H9 (cell line): ENCODE measurements around the gene ZNF467. TPM values are rescaled to one million over a fixed set of nuclear protein-coding genes. Genes with fewer than 3 reads are reported as not detected.

Source experiments
- DNase-seq: peaks from one replicate; pipeline ENCODE4 v3.0.0-alpha.2; 2017
- H2AFZ ChIP-seq: one replicate; pipeline ENCODE4 v1.6.1; 2013; ENCODE audit warnings: mild to moderate bottlenecking, low read length, control low read depth, moderate library complexity
- H2AK5ac ChIP-seq: 2 replicates; pipeline ENCODE4 v1.6.1; 2013; ENCODE audit warnings: low read length, control low read depth, mixed read lengths; ENCODE audit not compliant: insufficient read length
- H2BK120ac ChIP-seq: one replicate; pipeline ENCODE4 v1.6.1; 2013; ENCODE audit warnings: low read depth, mild to moderate bottlenecking, low read length, control low read depth, inconsistent platforms; ENCODE audit not compliant: poor library complexity, severe bottlenecking
- H2BK12ac ChIP-seq: 2 replicates; pipeline ENCODE4 v1.6.1; 2013; ENCODE audit warnings: low read length, control low read depth, mixed read lengths, low read depth; ENCODE audit not compliant: insufficient read length
- H2BK15ac ChIP-seq: 2 replicates; pipeline ENCODE4 v1.6.1; 2013; ENCODE audit warnings: low read depth, low read length, control low read depth
- H2BK20ac ChIP-seq: one replicate; pipeline ENCODE4 v1.6.1; 2013; ENCODE audit warnings: low read depth, mild to moderate bottlenecking, low read length, control low read depth, inconsistent platforms; ENCODE audit not compliant: poor library complexity, severe bottlenecking
- H2BK5ac ChIP-seq: 2 replicates; pipeline ENCODE4 v1.6.1; 2013; ENCODE audit warnings: low read length, control low read depth, mixed read lengths; ENCODE audit not compliant: insufficient read length
- H3K14ac ChIP-seq: 2 replicates; pipeline ENCODE4 v1.6.1; 2013; ENCODE audit warnings: low read length, control low read depth; ENCODE audit not compliant: insufficient read depth
- H3K18ac ChIP-seq: 2 replicates; pipeline ENCODE4 v1.6.1; 2013; ENCODE audit warnings: low read depth, mild to moderate bottlenecking, mixed read lengths, low read length, control low read depth; ENCODE audit not compliant: insufficient read length
- H3K23ac ChIP-seq: 2 replicates; pipeline ENCODE4 v1.6.1; 2013; ENCODE audit warnings: low read length, control low read depth, mixed read lengths, low read depth; ENCODE audit not compliant: insufficient read length
- H3K23me2 ChIP-seq: 2 replicates; pipeline ENCODE4 v1.6.1; 2013; ENCODE audit warnings: low read depth, mild to moderate bottlenecking, mixed read lengths, low read length, control low read depth; ENCODE audit not compliant: insufficient read length, poor library complexity, severe bottlenecking
- H3K27ac ChIP-seq: 2 replicates; pipeline ENCODE4 v1.5.1; 2013; ENCODE audit warnings: low read length, control low read depth, mixed read lengths, low read depth; ENCODE audit not compliant: insufficient read length
- H3K27me3 ChIP-seq: 2 replicates; pipeline ENCODE4 v1.6.1; 2013; ENCODE audit warnings: low read length, control low read depth, inconsistent platforms; ENCODE audit not compliant: insufficient read depth
- H3K4ac ChIP-seq: 2 replicates; pipeline ENCODE4 v1.6.1; 2013; ENCODE audit warnings: low read depth, mild to moderate bottlenecking, control low read depth, inconsistent platforms, low read length, moderate library complexity
- H3K4me1 ChIP-seq: 2 replicates; pipeline ENCODE4 v1.6.1; 2013; ENCODE audit warnings: low read length, control low read depth, inconsistent platforms; ENCODE audit not compliant: insufficient read depth
- H3K4me2 ChIP-seq: 2 replicates; pipeline ENCODE4 v1.6.1; 2013; ENCODE audit warnings: low read length, control low read depth, mixed read lengths; ENCODE audit not compliant: insufficient read length, insufficient read depth
- H3K56ac ChIP-seq: 2 replicates; pipeline ENCODE4 v1.6.1; 2013; ENCODE audit warnings: low read depth, mild to moderate bottlenecking, mixed read lengths, low read length, control low read depth; ENCODE audit not compliant: insufficient read length
- H3K79me1 ChIP-seq: 2 replicates; pipeline ENCODE4 v1.6.1; 2013; ENCODE audit warnings: low read depth, mild to moderate bottlenecking, moderate library complexity, low read length, control low read depth, inconsistent platforms; ENCODE audit not compliant: insufficient read depth, poor library complexity, severe bottlenecking
- H3K79me2 ChIP-seq: 2 replicates; pipeline ENCODE4 v1.6.1; 2013; ENCODE audit warnings: low read length, control low read depth, inconsistent platforms; ENCODE audit not compliant: insufficient read depth
- H3K9ac ChIP-seq: 2 replicates; pipeline ENCODE4 v1.6.1; 2013; ENCODE audit warnings: low read length, control low read depth, mixed read lengths; ENCODE audit not compliant: insufficient read length; ENCODE audit errors: extremely low read depth
- H3K9me3 ChIP-seq: one replicate; pipeline ENCODE4 v1.6.1; 2013; ENCODE audit warnings: low read depth, low read length, inconsistent platforms; ENCODE audit not compliant: control insufficient read depth
- H3T11ph ChIP-seq: one replicate; pipeline ENCODE4 v1.6.1; 2013; ENCODE audit warnings: mild to moderate bottlenecking, low read length, control low read depth, inconsistent platforms
- H4K20me1 ChIP-seq: one replicate; pipeline ENCODE4 v1.6.1; 2013; ENCODE audit not compliant: control insufficient read depth, insufficient read length, insufficient read depth
- H4K5ac ChIP-seq: 2 replicates; pipeline ENCODE4 v1.6.1; 2013; ENCODE audit warnings: low read depth, mild to moderate bottlenecking, mixed read lengths, low read length, control low read depth; ENCODE audit not compliant: insufficient read length
- H4K8ac ChIP-seq: replicated peaks from 2 replicates; pipeline ENCODE4 v1.6.1; 2013; ENCODE audit warnings: low read length, control low read depth, mixed read lengths, low read depth; ENCODE audit not compliant: insufficient read length
- H4K91ac ChIP-seq: 2 replicates; pipeline ENCODE4 v1.6.1; 2013; ENCODE audit warnings: low read depth, mild to moderate bottlenecking, moderate library complexity, mixed read lengths, low read length, control low read depth; ENCODE audit not compliant: insufficient read length
- H3K27ac Mint-ChIP-seq, 3 experiments: 2 replicates in 2 of 3; 3 replicates in 1 of 3; pipeline ENCODE4 v1.8.0; 2020 to 2021; ENCODE audit warnings: mixed read lengths in 3 of 3, mild to moderate bottlenecking in 1 of 3, moderate library complexity in 1 of 3
- H3K27me3 Mint-ChIP-seq: 2 replicates; pipeline ENCODE4 v1.8.0; 2021; ENCODE audit warnings: low read depth, mild to moderate bottlenecking, moderate library complexity, mixed read lengths
- H3K36me3 Mint-ChIP-seq, 3 experiments: 2 replicates in 2 of 3; 3 replicates in 1 of 3; pipeline ENCODE4 v1.8.0; 2020 to 2021; ENCODE audit warnings: low read depth in 3 of 3, mixed read lengths in 3 of 3; ENCODE audit not compliant: insufficient read depth in 1 of 3
- H3K4me1 Mint-ChIP-seq, 2 experiments: 2 replicates each; pipeline ENCODE4 v1.8.0; 2020; ENCODE audit warnings: mixed read lengths in 2 of 2
- H3K4me3 Mint-ChIP-seq, 2 experiments: 2 replicates in 1 of 2; 3 replicates in 1 of 2; pipeline ENCODE4 v1.8.0; 2020 to 2021; ENCODE audit warnings: mild to moderate bottlenecking in 2 of 2, mixed read lengths in 2 of 2, moderate library complexity in 1 of 2
- H3K9me3 Mint-ChIP-seq, 2 experiments: 2 replicates in 1 of 2; 3 replicates in 1 of 2; pipeline ENCODE4 v1.8.0; 2020; ENCODE audit warnings: mild to moderate bottlenecking in 2 of 2, mixed read lengths in 2 of 2, moderate library complexity in 1 of 2
- CTCF ChIP-seq: fragments of 200-600 bp; sonication (generic); conservative IDR thresholded peaks from 3 replicates; pipeline ENCODE4 v1.8.0; 2021; ENCODE audit warnings: antibody characterized with exemption, mild to moderate bottlenecking
- WGBS: extraction: QIAGEN DNeasy Blood & Tissue Kit; methylation state at CpG from one replicate; pipeline ENCODE4 v1.1.7; 2013; ENCODE audit warnings: missing lambda C conversion rate, low lambda C conversion rate, mixed read lengths; ENCODE audit not compliant: insufficient read length; ENCODE audit errors: extremely low coverage; 5-methylcytosine and 5-hydroxymethylcytosine counted together
- total RNA-seq: library from RNA; stranded (reverse); gene quantifications from 2 replicates; pipeline ENCODE4 v1.2.1, GENCODE V29; 2021

The ZNF467 gene
- total RNA-seq, 1 experiment from 2014 or later = 0.31 TPM

GRCh38 chr7:149816794-149817193, 43.4 kb upstream of the ZNF467 start:
- no peaks in the 10 kb centered on the region; a peak in 1 of 5 replicates for H3K9me3 Mint-ChIP-seq
- H3K4ac ChIP-seq = no peak overlapping the region
- WGBS = no CpG with 5 or more reads among the region's 4 CpGs

More at GRCh38 chr7:149816794-149817193, 43.4 kb upstream of the ZNF467 start:
- Histone ChIP-seq H3K4me2 (no peak overlapping the region), H2AFZ (no peak overlapping the region), H3K4me1 (no peaks in the 10 kb centered on the region), H4K8ac (no peak overlapping the region), H3K23ac (no peak overlapping the region), H2BK12ac (no peak overlapping the region), H3K56ac (no peak overlapping the region), H3K23me2 (no peaks in the 10 kb centered on the region), H3K14ac (no peak overlapping the region), H3T11ph (no peak overlapping the region), H3K18ac (no peak overlapping the region), H4K5ac (no peak overlapping the region), H4K91ac (no peak overlapping the region), H2BK5ac (no peak overlapping the region), H2BK15ac (no peak overlapping the region), H2BK20ac (no peak overlapping the region), H2AK5ac (no peak overlapping the region), H3K27ac (no peak overlapping the region), H4K20me1 (no peaks in the 10 kb centered on the region), H3K79me2 (no peaks in the 10 kb centered on the region), H3K9ac (no peak overlapping the region), H2BK120ac (no peak overlapping the region), H3K79me1 (no peaks in the 10 kb centered on the region), H3K9me3 (no peaks in the 10 kb centered on the region), H3K27me3 (no peaks in the 10 kb centered on the region)
- Mint-ChIP-seq H3K27me3 (peaks cover 1% of the 10 kb centered on the region; the same call in 1 of the 2 replicates), H3K27ac (no peak overlapping the region), H3K4me1 (peaks cover 2 to 15% of the 10 kb centered on the region in 2 experiments; a peak in 2 of 4 replicates), H3K36me3 (no peaks in the 10 kb centered on the region), H3K4me3 (no peak overlapping the region)
- TF ChIP-seq CTCF = no peak
- DNase-seq = no peak
